Measurements from ENCODE around the gene RYR3.
A peak's percentile ranks its signal among the peaks of the same experiment; 100 is the strongest.

RYR3 gene

DNA sequence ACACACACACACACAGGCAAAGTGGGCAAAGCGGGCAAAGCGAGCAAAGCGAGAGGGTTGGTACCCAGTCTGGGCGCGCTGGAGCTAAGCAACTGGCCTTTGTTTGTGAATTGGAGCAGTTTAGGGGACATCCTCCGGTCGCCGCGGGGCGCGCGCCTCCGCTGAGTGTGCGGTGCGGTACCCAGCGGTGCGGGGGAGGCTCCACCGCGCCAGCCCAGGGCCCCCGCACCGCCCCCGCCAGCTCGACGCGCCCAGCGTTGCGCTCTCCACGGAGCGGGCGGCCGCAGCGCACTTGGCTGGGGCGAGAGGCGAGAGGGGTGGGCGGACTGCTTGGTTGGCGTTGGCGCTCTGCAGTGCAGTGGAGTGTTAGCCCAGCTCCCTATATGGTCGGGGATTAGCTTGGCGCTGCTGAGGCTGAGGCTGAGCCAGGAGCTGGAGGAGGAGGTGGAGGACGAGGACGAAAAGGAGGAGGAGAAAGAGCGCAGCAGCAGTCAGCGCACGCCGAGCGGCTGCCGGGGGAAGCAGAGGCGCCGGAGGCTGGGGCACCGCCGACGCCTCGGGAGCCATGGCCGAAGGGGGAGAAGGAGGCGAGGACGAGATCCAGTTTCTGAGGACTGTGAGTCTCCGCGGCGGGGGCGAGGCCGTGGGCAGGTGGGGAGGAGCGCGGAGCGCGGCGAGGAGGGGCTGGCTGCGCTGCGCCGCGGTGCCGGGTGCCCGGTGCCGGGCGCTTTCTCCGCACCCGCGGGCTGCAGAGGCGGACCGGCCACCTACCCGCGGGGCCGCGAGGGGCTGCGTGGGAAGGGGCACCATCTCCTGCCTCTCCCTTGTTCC lies at the start of gene RYR3:
Gene RYR3, plus strand, starts transcription at position 487 of the 831 bp plus-strand sequence. Its CDS starts 79 bp downstream, at position 566.
- DNase-seq: no peak

- DNase-seq: no peak
Measured at GRCh38 chr15:33262306-33262705, 48.5 kb upstream of the RYR3 start.

DNA sequence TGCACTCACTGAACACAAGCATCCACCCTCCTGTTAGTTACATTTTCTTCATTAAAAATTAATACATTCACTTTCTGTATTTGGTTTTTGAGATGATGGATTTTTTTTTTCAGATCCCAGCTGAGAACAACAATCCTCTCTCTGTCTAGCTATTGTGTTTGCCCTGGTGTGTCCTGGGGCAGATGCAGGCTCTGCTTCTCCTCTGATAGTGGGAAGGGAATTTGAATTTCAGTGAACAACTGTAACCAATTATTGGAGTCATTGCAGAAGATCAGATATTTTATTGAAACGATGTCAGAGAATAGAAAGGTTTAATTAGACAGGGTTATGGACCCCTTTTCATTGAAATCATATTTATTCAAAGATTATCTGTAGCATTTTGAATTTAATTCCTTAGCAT lies 33.1 kb upstream of the RYR3 start:
- no peak for DNase-seq

DNA sequence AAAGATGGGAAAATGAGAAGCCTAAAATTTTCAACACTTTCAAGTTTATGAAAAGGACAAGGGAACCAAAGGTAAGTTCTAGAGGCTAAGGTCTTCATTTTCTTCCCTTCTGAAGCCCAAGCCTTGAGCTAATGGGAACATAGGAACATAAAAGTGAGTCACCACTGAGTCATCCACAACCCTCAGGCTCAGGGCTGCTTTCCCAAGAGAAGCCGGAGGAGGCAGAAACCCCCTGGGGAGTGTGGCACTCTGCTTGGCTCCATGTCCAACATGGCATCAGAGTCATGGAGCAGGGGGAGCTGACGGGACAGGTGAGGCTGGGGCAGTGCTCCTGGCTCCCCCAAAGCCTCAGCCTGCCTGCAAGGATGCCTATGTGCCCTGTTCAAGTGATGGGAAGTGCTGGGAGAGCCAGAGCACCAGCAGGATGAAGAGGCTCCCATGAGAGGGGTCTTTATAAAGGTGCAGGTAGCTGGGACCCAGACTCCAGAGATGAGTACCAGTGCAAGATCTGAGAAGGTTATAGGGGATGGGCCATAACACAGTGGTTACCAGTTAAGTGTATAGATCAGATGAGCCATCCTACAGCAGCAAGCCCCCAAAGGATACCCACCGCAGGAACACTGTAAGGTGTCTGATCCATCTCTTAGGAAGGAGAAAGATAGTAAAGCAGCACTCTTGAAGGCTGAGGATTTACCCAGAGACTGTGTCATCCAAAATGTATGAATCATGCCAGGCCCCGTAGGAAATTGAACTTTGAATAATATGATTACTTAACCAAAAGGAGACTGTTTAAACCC lies 31.8 kb upstream of the RYR3 start:
- DNase-seq: no peak

- DNase-seq: no peak
Measured at GRCh38 chr15:33279613-33280205, 31.1 kb upstream of the RYR3 start.

DNA sequence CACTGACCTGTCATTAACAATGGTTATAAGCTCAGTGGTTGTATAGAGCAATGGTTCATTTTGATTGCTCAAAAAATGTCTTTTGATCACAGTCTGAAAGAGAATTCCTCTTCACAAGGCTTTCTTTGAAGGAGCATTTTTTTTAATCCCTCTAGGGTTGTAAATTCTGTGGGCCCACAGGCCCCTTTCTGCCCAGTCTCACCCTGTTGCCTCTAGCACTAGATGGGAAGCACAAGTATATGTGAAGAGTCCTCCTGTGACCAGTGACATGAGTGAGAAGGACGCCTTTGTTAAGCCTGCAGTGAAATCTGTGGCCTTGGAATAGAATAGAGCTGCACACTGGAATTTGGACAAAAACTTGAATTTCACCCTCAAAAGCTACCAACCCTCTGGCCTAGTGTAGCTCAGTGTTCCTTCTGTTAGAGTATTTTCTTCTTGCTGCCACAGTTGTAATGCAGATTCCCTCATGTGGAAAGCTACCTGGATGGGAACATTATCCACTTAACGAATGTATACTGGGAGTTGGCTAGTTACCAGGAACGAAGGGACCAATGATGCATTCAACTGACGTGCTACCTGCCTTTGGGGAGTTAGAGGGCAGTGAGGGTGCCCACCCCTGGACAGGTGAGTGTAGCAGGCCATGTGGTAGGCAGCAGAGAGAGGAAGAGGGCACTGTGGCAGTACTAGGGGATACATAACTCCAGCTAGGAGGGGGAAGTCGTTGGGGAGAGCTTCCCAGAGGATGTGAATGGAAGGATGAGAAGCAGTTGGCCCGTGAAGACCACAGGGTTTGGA lies 28.3 kb upstream of the RYR3 start:
- no peak for DNase-seq

GRCh38 chr15:33283576-33283975 lies 27.2 kb upstream of the RYR3 start:
- no peak for DNase-seq

DNA sequence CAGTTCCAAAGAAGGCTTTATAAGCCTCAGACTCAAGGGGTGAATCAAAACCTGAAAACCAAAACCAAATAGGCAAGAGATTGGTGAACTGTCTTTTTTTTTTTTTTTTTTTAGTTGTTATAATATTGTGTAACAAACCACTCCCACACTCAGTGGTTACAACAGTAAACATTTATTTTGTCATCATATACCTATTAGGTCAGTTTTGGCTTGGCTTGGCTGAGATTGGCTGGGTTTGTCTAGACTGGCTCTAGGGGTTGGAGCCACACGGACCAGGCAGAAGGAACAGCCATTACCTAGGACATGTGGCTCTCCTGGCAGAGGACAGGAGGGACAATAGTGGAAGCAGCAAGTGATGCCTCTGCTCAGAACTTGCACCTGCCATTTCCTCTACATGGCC lies 26.4 kb upstream of the RYR3 start:
- DNase-seq: no peak

- DNase-seq: peak; percentile 17
Measured at GRCh38 chr15:33292717-33293307, 18.0 kb upstream of the RYR3 start.

DNA sequence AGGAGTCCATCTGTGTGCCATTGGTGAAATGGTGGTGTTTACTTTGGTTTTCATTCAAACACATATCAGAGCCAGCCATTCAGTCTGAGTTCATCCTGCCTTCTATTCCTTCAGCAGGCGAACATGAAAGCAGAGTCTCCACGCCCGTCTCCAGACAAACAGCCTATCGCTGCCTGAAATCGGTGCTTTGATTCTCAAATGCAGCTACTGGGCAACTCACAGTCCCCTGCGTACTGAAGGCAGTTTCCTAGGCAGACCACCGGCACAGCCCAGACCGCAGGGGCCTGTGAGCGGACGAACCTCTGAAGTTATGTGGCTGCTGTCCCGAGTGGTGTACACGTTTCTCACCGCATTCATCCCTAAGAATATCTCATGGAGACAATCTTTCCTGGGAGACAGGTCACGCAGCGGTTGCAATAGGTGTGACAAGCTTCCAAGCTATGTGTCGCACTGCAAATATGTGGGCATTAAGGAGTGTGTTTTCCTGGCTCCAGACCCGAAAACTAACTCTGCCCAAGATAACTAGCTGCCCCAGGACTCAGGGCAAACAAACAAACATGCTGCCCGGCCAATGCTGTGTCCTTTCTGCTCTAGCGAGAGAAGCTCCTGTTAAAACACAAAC lies 16.9 kb upstream of the RYR3 start:
- no peak for DNase-seq

- DNase-seq: no peak
Measured at GRCh38 chr15:33296050-33296449, 14.7 kb upstream of the RYR3 start.

DNA sequence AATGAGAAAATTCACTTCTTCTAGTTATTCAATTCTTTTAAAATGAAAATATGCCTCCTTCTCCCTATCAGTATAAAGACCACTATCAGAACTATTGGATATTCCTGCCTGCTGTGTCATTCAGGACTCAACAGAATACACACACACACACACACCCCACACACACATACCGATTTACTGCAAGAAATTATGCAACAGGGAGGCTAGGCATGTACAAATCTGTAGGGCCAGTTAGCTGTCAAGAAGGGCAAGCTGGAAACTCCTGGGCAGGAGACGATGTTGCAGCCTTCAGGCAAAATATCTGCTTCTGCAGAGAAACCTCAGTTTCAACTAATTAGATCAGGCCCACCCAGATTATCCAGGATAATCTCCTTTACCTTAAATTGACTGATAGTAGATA lies 13.9 kb upstream of the RYR3 start:
- no peak for DNase-seq

DNA sequence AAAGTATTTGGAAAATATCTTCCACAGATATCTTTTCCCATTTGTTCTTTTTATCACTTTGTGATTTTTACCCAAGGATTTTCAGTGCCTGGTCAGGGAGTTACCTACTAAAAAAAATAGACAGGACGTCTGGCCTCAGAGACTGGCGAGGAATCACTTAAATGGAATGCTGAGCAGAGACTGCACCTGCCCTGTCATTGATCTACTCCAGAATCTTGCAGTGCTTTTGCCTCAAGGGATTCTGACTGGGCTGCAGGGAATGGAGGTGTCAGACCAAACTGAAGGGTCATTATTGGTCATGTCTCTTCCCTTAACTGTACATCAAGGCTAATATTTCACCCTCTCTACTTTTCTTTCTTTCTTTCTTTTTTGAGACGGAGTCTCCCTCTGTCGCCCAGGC lies 12.1 kb upstream of the RYR3 start:
- DNase-seq: no peak

GRCh38 chr15:33304924-33305323 lies 5.8 kb upstream of the RYR3 start:
- DNase-seq: no peak

- DNase-seq: no peak
Measured at GRCh38 chr15:33309602-33310276, 1.0 kb upstream of the RYR3 start.

- no peak for DNase-seq
Measured at GRCh38 chr15:33311312-33311971, 675 bp downstream of the RYR3 start.

DNA sequence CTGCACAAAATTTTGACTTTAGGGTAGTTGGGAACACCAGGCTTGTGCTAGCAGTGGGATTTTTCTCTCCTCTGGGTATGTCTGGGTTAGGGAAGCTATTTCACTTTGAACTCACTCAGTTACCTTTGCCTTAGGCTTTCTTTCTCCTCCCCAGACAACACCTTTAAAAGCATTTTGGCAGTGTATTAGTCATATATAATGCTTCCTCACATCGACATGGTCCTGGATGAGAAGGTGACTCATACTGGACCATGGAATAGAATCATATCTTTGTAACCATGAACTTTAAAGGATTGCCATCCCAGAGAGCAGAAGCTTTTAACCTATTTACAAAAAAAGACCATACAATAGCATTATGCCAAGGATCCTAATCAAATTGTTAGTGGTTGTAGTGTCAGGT lies 2.7 kb downstream of the RYR3 start:
- DNase-seq: no peak

- DNase-seq: no peak
Measured at GRCh38 chr15:33314069-33314468, 3.3 kb downstream of the RYR3 start.

- no peak for DNase-seq
Measured at GRCh38 chr15:33315044-33315443, 4.3 kb downstream of the RYR3 start.

DNA sequence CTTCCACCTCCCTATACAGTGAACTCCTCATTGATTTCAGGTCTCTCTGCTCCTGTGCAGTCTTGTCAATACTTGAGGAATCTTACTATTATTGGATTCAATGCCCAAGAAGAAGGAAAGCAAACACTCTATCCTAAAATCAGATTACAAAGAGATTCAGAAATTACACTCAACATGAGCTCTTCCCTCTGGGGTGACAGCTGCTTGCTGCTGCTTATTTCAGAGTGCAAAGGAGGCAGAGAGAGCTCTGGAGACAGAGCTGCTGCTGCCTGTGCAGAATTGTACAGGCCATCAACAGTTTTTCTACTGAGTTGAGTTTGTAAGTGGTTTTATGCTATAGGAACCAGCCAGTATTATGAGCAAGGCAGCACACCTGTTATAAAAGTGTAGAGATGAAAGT lies 7.1 kb downstream of the RYR3 start:
- no peak for DNase-seq

DNA sequence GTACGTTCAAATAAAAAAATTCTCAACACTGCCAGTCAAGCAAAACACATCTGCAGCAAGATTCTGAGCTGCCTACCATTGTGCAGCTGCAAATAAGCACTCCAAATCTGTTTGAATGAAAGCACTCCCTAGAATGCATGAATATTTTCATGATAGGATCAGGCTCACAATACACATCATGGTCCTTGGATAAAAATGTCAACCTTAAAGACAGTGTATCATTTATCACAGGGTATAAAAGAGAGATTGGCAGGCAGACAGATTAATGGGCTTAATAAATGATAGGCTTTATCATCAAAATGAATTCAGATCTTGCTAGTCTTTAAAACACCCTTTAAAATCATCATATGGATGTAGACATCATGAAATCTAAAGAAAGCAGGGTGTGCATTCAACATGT lies 9.2 kb downstream of the RYR3 start:
- DNase-seq: no peak

Measured in NCI-H1048 (cell line).